NCI-H2081 treated with DMSO at 0.1 percent for 48 hours (cell line): Measurements from ENCODE around the gene RAPSN.

Experiments used
- DNase-seq: peaks from one replicate; lab custom pipeline; 2025; lab: John Stamatoyannopoulos, UW

The RAPSN gene

GRCh38 chr11:47408598-47409439, 40.1 kb downstream of the RAPSN start:
- no peak for DNase-seq

GRCh38 chr11:47407746-47408590, 41.0 kb downstream of the RAPSN start, which contains the start of gene SLC39A13:
SLC39A13 (plus strand) TSS chr11:47408590; CDS start chr11:47410095, 1,505 bp downstream.
- peak; percentile 79 for DNase-seq

GRCh38 chr11:47406896-47407745, 41.8 kb downstream of the RAPSN start:
- DNase-seq = no peak

GRCh38 chr11:47403571-47403970, 45.4 kb downstream of the RAPSN start:
- DNase-seq = no peak

- DNase-seq = no peak
Observed at GRCh38 chr11:47403135-47403534, 45.8 kb downstream of the RAPSN start.

GRCh38 chr11:47400768-47401279, 48.1 kb downstream of the RAPSN start:
- DNase-seq = no peak

GRCh38 chr11:47399860-47400767, 48.8 kb downstream of the RAPSN start:
- DNase-seq = no peak

GRCh38 chr11:47398551-47398950, 50.4 kb downstream of the RAPSN start:
- DNase-seq = no peak

GRCh38 chr11:47398011-47398410, 50.9 kb downstream of the RAPSN start:
- DNase-seq = no peak

GRCh38 chr11:47396049-47396320, 53.0 kb downstream of the RAPSN start:
- no peak for DNase-seq

GRCh38 chr11:47395223-47396048, 53.5 kb downstream of the RAPSN start:
- DNase-seq = no peak

GRCh38 chr11:47394322-47395222, 54.4 kb downstream of the RAPSN start:
- DNase-seq = no peak

- no peak for DNase-seq
Observed at GRCh38 chr11:47394050-47394321, 55.0 kb downstream of the RAPSN start.

GRCh38 chr11:47393163-47394049, 55.5 kb downstream of the RAPSN start:
- DNase-seq = no peak

- no peak for DNase-seq
Observed at GRCh38 chr11:47392546-47393162, 56.3 kb downstream of the RAPSN start.

GRCh38 chr11:47391711-47392432, 57.1 kb downstream of the RAPSN start:
- no peak for DNase-seq

GRCh38 chr11:47391077-47391583, 57.8 kb downstream of the RAPSN start:
- DNase-seq = no peak
